ENCODE data around the gene CTU2.

Gene CTU2

DNA sequence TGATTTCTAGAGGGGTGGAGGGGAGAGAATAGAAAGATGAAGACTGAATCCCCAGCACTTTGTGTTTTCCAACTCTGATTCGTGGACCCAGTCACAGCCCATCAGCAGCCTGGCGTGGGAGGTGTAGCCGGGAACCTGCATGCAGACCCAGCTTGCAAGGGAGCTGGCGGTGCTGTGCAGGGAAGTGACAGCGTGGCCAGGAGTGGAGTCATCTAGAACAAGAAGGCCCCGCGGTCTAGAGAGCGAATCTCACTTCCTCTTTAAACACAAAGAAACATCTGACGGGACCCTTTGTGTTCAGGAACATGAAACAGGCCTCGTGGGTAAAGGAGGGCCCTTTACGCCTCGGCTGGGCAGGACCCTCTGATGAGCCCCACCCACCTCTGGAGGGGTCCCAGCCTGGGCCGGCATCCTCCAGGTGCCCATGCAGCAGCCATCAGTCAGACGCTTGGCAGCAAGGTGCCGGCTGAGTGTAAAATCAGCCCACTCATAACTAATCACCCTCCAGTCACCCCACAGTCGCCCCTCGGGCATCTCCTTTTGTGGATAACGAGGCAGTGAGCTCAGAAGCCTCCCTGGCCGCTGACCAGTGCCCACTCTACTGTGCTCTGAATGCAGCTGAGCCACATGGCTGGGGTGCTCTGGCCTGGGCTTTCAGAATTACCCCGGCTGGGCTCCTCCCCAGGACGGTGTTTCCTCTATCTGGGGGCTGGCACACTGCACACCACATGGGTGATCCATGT, 24.4 kb upstream of the CTU2 start:
- no peak for DNase-seq

DNA sequence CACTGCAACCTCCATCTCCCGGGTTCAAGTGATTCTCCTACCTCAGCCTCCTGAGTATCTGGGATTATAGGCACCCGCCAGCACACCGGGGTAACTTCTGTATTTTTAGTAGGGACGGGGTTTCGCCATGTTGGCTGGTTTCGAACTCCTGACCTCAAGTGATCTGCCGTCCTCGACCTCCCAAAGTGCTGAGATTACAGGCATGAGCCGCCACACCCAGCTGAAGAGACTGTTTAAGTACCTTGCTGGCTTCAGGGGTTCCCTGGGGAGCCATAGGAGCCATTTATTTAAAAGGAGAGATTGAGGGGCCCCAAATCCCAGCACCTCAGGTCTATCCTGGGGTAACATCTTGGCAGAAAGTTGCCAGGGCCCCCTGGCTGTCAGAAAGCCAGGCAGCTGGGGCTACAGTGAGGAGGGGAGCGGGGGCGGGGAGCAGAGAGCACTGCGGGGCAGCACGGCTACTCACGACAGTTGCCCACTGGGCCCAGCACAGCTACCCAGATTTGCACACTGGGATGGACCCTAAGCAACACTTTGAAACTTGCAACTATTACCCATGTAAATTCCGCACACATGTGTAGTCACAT, 21.6 kb upstream of the CTU2 start:
- no peak for DNase-seq

DNA sequence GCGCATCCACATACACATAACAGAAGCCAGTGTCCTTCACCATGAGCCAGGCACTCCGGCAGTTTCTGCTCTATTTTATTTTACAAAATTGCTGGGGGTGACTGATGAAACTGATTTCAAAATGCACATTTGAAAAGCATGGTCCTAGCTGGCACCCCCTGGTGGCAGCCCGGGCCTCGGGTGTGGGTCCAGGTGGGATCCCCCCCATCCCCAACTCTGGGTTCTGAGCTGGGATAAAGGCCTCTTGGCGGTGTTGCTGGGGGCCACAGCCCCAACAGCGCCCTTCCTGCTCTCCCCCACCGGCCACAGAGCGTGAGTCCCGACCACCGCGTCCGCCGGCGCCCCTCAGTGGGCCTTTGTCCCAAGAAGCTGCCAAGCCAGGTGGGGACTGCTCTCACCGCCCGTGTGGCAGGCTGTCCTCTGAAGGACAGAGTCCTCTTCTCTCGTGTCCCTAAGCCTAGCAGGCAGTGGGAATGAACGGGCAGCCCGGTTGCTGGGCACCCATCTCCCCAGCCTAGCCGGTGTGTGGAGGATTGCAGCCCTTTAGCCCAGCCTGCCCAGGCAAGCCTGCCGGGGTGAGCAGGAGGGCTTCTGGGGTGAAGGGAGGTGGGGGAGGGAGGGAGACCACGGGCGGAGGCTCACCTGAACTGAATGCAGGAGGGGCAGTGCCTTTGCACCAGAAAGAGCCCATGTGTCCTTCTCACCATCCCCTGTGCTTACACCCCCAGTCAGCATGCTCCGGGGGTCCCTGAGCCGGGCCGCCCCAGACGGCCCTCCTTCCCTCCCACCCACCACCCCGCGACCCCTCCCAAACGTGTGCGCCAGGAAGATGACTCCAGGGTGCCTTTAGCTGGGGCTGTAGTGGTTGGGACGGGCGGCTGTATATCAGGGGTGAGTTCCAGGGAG, 20.9 kb upstream of the CTU2 start:
- no peak for DNase-seq

DNA sequence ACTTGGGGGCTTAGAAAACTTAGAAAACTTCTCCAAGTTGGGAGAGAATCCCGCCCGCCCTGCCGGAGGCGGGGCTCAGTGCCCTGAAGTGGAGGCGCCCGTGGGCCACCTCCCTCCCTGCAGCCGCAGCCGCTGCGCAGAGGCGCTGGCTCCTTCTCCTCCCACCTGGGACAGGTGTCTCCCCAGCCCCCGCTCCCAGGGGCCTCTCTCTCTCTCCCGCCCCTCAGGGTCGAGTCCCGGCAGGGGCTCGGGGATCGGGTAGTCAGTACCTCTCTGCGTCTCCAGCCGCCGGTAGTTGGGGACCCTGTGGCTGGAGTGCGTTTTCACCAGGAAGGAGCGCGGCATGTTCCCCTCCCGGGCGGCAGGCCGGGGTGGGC, 20.3 kb upstream of the CTU2 start:
- no peak for DNase-seq

DNA sequence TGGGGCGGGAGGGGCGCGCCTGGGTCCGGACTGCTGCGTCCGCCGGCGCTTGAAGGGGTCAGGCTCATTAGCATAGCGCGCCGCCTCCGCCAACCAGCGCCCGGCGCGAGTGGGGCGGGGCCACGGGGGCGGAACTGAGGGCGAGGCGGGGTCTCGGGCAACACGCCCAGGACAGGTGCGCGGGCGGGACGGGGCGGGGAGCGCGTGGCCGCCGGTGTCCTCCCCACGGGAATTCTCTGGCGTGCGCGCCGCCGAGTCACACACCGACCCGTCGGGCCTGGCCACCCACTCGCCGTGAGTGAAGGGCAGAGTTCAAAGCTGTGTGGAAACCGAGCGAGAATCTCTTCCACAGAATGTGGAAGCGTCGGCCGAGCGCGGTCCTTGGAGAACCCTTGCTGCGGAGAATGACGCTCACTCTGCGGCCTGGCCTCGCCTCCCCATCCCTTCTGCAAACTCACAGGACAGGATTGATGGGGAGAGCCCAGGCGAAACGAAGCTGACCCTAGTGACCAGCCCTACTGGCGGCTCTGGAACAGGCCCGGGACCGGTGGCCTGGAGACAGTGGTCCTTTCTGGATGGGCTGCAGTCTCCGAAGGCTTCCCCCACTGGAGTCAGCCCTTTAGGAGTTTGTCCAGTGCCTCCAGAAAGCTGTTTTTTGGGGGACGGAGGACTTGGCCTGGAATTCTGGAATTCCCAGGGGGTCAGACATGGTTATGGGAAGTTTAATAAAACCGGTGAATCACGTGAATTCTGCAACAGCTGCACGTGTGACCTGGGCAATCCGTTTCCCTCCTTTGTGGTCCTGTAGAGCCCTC, 19.7 kb upstream of the CTU2 start, which contains the start of gene SNAI3:
Gene SNAI3, minus strand, starts transcription at position 69 of the 815 bp plus-strand sequence. CDS start 101 bp downstream, outside the sequence.
- DNase-seq, result peak; percentile 83

DNA sequence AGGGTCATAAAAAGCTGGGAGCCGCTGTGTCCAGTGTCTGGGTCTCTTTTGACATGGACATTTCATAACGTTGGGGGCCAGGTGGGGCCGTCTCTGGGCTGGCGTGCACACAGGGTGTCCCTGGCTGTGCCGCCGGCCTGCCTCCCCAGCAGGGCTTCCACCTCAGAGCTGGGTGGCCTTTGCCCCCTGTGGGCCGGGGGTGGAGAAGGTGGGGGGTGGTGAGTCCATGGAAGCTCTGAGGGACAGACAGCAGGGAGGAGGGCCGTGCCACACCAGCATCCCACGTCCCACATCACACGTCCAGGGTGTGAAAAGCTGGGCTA, 19.1 kb upstream of the CTU2 start:
- DNase-seq, result no peak

DNA sequence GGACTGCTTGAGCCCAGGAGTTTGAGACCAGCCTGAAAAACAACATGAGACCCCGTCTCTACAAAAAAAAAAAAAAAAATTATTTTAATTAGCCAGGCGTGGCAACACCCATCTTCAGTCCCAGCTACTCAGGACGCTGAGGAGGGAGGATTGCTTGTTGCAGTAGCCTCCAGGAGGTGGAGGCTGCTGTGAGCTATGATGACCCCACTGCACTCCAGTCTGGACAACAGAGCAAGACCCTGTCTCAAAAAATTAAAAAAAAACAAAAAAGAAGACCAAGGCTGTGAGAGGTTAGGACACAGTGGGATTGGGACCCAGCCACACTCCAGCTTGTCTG, 18.7 kb upstream of the CTU2 start:
- no peak for DNase-seq

DNA sequence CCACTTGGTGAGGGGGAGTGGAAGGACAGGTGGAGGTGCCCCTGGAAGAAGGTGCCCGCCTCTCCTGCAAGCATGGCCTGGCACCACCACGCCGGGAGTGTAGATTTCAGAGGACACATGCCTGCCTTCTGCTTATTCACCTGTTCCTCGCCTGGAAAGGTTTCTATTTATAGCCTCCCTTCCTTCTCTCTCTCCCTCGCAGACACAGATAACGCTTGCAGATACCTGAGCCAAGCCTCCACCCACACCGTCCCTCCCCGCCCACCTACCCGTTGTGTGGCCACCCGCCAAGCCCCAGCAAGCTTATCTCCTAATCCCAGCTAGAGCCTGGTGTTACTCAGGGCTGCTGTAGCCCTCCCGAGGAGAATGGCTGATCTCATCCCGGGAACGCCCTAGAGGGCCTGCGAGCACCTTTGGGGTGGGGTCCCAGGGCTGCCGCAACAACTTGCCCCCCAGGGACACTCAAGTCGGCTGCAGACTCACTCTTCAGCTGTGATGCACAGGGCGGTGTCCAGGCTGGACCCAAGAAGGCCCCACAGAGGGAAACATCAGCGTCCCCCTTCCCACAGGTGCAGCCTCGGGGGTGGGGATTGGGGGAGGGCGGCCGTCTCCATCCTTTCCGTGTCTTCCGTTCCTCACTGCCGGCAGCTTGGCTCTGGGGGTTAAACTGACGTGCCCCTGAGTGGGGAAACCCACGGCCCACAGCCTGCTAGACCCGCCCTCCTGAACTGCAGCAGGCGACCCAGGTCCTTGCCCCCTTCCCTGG, 18.1 kb upstream of the CTU2 start:
- DNase-seq, result peak; percentile 52

DNA sequence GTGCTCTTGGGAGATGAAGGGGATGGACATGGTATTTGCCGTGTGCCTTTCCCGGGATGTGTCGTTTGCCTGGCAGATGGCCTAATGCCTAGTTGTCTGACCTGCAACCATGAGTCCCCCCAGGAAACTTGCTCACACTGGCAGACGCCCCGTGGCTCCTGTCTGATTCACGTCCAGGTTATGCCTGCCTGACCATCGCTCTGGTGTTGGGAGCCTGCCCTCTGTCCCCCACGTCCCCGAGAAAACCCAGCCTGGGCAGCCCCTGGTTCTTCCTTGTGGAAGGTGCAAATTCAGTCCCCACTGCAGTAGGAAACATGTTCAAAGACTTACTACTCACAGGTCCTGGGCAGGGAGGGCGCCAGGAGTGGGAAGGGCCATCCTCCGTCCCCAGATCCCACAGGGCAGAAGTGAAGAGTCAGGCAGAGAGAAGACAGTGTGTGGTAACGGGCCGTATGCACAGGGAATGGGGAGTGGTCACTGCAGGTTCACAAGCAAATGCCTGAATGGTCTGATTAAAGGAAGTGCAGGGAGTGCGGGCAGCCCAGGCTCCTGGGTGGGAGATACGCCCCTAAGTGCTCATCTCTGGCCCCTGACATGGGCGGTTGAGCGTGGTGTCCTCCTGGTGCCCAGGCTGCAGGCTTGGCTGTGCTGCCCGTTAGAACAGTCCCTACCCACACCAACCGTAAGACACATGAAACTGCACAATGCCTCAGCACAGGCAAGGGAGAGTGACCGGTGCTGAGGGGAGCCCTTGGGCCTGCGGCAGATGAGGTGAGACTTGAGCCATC, 15.8 kb upstream of the CTU2 start:
- DNase-seq, result no peak

DNA sequence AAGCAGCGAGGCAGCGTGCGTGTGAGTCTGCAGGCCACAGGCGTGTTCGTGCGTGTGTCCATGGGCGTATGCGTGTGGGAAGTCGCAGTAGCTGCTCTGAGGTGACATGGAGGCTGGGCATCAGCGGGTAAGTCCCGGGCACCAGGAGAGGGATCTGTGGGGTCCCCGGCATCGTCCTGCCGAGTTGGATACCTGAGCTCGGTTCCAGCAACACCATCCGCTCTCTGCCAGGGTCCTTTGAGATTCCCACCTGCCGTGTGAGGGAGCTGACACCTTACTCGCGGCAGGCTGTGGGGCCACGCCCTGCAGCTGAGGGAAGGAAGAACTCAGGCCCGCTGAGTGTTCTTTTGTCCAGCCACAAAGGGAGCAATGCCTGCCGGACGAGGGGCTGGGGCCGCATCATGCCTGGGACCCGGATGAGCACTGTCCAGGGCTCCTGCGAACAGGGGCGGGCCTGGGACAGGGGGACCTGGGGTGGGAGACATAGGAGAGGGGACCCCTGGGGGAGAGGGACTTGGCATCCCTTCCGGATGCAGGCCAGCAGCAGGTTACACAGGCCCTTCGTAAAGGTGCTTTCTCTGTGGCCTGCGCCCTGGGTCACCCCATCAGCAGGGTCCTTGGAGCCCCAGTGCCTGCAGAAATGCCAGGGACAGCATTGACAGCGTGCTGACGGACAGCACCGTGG, 15.0 kb upstream of the CTU2 start:
- DNase-seq, result no peak

DNA sequence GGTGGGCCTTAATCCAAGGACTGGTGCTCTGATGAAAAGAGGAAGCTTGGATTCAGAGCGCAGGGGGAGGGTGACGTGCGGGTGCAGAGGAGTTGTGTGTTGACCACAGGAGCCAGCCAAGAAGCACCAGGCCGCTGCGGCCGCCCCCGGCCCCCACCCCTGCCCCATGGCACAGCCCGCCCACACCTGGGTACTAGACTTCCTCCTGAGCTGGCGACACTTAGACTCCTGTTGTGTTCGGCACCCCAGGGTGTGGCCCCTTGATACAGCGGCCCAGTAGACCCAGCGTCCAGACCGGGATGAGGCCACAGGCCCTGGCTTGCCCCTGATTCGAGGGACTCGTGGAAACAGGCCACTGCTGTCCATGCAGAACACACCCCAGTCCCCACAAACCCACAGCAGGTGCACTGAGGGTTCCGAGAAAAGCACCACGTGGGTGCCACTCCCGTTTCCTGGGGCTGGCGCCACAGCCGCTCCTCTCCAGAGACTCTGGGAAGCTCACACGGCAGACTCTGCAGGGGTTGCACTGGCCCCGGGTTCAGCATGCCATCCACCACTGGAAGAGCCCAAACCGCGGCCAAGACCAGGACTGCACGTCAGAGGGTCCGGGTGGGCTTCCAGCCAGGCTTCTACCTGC, 14.3 kb upstream of the CTU2 start:
- DNase-seq, result no peak

DNA sequence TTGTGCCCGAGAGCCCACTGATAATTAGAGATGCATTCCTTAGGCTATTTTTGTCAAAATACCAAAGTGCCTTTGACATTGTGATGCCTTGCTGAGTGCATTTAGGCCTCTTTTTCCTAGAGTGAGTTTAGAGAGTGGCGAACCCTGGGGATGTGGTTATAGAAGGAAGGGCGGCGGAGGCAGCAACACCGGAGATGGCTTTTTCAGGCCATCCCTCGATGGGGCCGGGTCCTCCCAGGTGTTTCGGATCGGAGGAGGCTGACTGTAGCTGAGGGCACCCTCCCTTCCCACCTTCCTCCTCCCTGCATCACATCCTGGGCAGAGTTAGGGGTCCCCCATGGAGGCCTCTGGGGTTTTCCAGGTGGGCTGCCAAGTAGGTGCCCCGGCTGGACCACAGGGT, 13.4 kb upstream of the CTU2 start:
- no peak for DNase-seq

DNA sequence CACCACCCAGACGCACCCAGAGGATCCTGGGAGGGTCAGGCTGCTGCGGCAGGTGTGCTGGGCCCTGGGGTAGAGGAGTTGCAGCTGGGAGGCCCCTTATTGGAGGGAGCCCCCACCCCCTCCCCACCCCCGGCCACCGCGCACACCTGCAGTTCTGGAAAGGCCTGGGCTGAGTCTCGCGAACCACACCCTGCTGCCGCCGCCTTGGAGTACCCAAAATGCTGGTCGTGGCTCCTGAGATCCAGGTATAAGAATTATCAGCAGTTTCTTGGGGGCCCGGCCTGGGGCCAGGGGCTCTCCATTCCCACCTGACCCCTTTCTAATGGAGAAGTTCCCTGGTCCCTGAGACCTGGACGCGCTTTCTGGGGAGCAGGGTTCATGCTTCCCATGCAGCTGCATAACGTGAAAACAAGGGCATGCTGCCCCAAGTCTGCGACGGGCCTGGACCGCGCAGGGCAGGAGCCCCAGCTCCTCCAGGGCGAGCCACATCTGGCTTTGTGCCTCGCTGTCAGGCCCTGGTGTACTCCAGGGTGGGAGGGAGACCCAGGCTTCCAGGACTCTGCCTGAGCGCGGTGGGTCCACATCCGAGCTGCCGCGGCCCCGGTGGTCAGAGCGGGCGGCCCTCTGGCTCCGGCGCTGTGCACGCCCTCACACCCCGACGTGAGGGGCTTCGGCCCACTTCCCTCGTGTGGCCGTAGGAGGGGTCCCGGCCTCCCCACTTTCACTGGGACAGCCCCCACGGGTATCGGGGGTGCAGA, 12.7 kb upstream of the CTU2 start:
- no peak for DNase-seq

DNA sequence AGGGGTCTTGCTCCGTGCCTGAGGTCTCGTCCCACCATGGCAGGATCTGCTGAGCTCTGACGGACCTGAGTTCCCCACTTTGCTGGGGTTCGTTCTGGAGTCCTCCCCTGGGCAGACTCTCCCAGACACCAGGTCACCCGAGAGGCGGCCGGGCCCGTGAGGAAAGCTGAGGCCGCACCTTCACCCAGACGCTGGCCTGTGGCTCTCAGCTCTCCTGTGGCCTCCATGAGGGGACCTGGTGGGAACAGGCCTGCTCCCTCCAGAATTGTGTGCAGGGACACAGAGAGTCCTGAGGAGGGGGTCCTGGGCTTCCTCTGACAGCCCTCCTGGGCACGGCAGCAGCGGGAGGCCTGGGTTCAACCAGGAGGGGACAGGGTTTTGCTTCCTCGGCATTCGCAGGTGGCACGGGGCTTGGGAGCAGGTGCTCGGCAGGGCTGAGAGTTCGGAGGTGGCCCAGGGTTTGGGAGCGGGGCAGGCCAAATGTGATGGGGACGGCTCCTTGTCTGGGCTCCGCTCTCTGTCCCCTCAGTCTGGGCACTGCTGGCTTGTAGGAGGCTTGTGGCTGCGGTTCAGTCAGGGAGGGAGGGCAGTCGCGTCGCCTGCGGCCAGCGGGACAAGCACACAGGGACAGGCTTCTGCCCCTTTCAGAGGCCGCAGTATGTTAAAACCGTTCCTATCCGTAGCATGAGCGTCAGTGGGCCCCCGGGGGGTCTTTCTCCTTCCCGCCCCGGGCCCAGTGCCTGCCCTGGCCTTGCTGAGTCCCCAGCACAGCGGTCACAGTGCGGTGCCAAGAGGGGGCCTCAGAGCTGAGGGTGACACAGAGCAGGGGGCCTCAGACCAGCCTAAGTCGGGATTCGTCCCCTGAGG, 11.8 kb upstream of the CTU2 start:
- DNase-seq, result no peak

DNA sequence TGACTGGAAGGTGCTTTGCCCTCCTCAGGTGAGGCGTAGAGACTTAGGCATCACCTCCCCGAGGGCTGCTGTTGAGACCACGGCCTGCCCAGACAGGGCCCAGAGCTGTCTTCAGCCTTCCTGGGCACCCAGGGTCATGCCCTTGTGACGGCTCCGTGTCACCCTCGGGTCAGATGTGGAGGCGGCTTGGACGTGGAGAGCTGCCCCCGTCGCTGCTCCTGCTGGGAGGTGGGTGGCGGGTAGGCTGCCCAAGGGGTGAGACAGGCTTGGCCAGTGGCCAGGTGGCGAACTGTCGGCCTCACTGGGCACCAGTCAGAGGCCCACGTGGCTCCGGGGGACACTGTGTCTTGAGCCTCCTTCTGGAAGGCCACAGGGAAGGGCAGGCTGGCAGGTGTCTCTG, 11.1 kb upstream of the CTU2 start:
- DNase-seq, result no peak

DNA sequence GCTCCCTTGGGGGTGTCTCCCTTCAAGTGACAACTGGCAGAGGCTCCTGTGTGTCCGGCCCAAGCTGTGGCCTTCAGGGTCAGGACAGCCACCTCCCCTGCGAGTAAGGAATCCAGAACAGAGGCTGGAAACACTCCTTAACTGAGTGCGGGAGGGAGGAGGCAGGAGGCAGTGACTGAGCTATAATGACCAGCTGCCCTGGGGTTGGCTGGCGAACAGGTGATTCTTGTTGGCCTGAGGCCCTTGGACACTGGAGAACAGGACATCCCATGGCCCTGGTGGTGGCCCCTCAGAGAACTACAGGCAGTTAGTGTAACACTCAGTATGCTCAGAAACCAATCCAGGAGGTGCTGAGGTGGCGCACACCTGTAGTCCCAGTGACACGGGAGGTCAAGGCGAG, 10.6 kb upstream of the CTU2 start:
- DNase-seq, result no peak

DNA sequence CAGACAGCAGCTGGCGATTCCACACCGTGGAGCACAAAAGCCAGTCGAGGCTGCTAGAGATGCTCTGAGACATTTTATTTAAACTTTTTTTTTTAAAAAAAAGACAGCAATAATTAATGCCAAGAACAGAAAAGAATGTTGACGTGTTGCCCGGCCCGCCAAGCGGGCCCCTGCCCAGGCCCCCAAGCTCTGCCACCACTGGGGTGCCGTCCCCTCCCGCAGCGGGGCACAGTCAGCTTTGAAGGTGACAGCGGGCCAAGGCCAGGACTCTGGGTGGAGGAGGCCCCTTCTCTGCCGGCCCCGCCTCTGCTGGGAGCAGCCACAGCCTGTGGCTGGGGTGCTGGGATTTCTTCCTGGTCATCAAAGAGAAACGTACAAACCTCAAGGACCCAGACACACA, 9.9 kb upstream of the CTU2 start:
- DNase-seq, result no peak

DNA sequence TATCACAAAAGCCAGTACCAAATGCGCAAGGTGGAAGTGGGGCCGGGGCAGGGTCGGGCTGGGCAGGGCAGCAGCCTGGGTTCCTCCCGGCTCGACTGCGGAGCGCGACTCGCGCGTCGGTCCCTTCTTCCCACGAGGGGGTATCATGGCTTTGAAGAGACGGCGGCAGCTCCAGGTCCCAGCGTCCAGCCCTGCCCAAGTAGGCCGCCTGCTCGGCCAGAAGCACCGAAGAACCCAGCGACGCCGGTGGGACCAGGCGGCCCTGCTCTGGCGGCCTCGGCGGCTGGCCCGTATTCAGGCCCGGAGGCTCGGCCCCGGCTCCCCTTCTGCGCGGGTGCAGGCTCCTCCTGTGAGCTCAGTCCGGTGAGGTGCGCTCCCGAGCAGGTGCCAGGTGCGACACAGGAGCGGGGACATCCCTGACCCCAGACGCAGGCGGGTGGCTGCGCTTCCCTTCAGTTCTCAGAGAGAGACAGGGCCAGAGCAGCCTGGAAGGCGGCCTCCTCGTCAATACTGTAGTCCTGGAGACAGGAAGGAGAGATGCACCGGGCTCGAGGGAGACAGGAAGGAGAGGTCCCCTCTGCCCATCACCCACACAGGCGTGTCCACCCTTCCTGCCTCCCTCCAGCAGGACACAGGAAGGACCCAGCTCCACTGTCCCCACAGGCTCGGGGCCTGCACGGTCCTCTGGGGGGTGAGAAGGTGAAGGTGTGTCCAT, 9.0 kb upstream of the CTU2 start:
- DNase-seq, result no peak
